ENCODE measurements around the gene GPR83.

DNA sequence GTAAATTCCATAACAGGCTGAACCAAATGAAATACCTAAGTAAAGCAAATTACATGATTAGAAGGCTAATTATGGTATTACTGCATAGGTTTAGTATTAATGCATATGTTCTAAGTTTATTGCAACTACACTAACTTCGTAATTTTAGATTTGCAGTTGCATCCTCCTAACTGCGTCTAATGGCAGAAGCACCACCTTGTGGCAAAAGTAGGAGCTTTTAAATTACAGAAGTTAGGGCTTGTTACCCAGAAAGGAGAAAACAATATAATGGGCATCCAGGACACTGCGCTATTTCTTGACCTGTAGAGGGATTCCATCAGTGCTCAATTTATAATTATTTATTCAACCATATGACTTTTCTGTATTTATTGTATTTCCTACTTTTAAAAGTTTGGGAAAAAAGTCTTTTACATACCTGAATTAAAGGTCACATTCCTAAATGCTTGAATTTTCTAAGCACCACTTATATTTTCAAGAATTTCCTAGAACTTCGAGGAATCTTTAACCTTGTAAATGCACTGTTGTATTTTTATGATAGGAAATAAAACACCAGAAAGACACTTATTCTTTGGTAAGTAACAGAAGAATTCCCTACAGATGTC, 16.3 kb upstream of the GPR83 start:
- no peak for TF ChIP-seq EZH2 (IDR thresholded peaks at IDR 0.05; ENCODE audit: low read depth)
- TF ChIP-seq, protein P1, sequence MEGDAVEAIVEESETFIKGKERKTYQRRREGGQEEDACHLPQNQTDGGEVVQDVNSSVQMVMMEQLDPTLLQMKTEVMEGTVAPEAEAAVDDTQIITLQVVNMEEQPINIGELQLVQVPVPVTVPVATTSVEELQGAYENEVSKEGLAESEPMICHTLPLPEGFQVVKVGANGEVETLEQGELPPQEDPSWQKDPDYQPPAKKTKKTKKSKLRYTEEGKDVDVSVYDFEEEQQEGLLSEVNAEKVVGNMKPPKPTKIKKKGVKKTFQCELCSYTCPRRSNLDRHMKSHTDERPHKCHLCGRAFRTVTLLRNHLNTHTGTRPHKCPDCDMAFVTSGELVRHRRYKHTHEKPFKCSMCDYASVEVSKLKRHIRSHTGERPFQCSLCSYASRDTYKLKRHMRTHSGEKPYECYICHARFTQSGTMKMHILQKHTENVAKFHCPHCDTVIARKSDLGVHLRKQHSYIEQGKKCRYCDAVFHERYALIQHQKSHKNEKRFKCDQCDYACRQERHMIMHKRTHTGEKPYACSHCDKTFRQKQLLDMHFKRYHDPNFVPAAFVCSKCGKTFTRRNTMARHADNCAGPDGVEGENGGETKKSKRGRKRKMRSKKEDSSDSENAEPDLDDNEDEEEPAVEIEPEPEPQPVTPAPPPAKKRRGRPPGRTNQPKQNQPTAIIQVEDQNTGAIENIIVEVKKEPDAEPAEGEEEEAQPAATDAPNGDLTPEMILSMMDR (conservative IDR thresholded peaks at IDR 0.05) = peak; percentile 73

All from PC-9 (cell line).